CD4-positive, alpha-beta T cell treated with Interleukin-6 at 100 ng/mL for 8 hours (primary cell): ENCODE results near the gene MED27.

Experiments used
- DNase-seq: peaks from one replicate; pipeline ENCODE4 v3.0.0-alpha.2; 2020; ENCODE audit warnings: mixed read lengths, low spot score

MED27 gene

GRCh38 chr9:131834721-131835120 lies 244.9 kb downstream of the MED27 start:
- DNase-seq = no peak

GRCh38 chr9:131833906-131834305 lies 245.8 kb downstream of the MED27 start:
- no peak for DNase-seq

- no peak for DNase-seq
Observed at GRCh38 chr9:131833083-131833482, 246.6 kb downstream of the MED27 start.

- DNase-seq = no peak
Observed at GRCh38 chr9:131831380-131832165, 248.1 kb downstream of the MED27 start.

- no peak for DNase-seq
Observed at GRCh38 chr9:131827821-131828369, 251.8 kb downstream of the MED27 start.

GRCh38 chr9:131826966-131827525 lies 252.6 kb downstream of the MED27 start:
- no peak for DNase-seq

GRCh38 chr9:131826053-131826452 lies 253.6 kb downstream of the MED27 start:
- no peak for DNase-seq

GRCh38 chr9:131824953-131825495 lies 254.6 kb downstream of the MED27 start:
- no peak for DNase-seq

- no peak for DNase-seq
Observed at GRCh38 chr9:131824155-131824594, 255.5 kb downstream of the MED27 start.

GRCh38 chr9:131823701-131824146 lies 255.9 kb downstream of the MED27 start:
- no peak for DNase-seq

GRCh38 chr9:131818089-131818488 lies 261.6 kb downstream of the MED27 start:
- no peak for DNase-seq

GRCh38 chr9:131817627-131818026 lies 262.0 kb downstream of the MED27 start:
- DNase-seq = no peak

- no peak for DNase-seq
Observed at GRCh38 chr9:131817073-131817472, 262.6 kb downstream of the MED27 start.

GRCh38 chr9:131815970-131816873 lies 263.4 kb downstream of the MED27 start:
- no peak for DNase-seq

GRCh38 chr9:131814707-131815106 lies 265.0 kb downstream of the MED27 start:
- no peak for DNase-seq

GRCh38 chr9:131813116-131813515 lies 266.6 kb downstream of the MED27 start:
- DNase-seq = no peak

GRCh38 chr9:131812116-131812790 lies 267.4 kb downstream of the MED27 start:
- no peak for DNase-seq

GRCh38 chr9:131811405-131811804 lies 268.3 kb downstream of the MED27 start:
- no peak for DNase-seq

- no peak for DNase-seq
Observed at GRCh38 chr9:131810351-131811170, 269.1 kb downstream of the MED27 start.
